Limb (tissue), 2 donors: ENCODE measurements around the gene TMEM108.

Experiments
- DNase-seq, 2 donors: peaks; one replicate each; pipeline ENCODE4 v3.0.0-alpha.2; 2016; ENCODE audit errors: extremely low spot score in 2 of 2

The TMEM108 gene

DNA sequence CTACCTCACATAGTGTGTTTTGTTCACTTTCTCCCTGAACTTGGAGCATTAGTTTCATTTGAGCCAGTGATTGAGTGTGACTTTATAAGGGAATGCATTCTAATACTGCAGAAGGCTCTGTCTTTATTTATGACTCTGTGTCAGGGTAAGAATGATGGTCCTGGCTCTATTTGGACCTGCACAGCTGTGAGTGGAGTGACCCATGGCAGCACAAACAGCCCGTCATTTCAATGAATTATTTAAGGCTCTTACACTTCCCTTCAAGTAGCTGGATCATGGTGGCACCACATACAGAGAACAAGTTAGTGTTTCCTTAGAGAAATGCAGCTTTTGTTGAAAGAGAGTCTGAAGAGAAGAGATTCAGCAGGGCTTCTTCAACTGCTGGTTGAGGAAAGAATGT, 16.4 kb downstream of the TMEM108 start:
- DNase-seq = no peak

DNA sequence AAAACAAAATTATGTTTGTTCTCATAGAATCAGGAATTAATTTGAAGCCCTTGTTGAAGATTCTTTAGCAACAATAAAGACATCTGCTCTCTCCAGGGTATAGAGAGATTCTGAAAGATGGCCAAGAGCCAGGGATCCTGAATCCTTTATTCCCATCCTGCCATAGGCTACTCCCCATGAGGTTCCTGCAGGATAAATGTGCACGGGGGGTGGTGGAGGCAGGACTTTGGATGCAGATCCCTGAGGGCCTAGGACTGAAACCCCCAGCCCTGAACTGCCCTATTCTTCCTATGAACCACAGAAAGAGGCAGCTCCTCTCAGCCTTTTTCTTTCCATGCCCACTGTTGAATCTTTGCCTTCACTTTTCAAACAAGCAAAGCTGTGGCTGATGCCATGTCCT, 17.1 kb downstream of the TMEM108 start:
- DNase-seq = no peak

GRCh38 chr3:133058243-133058642, 20.1 kb downstream of the TMEM108 start:
- no peak for DNase-seq

- DNase-seq = no peak
Measured at GRCh38 chr3:133058831-133059230, 20.6 kb downstream of the TMEM108 start.

GRCh38 chr3:133065193-133065961, 27.2 kb downstream of the TMEM108 start:
- DNase-seq = no peak

DNA sequence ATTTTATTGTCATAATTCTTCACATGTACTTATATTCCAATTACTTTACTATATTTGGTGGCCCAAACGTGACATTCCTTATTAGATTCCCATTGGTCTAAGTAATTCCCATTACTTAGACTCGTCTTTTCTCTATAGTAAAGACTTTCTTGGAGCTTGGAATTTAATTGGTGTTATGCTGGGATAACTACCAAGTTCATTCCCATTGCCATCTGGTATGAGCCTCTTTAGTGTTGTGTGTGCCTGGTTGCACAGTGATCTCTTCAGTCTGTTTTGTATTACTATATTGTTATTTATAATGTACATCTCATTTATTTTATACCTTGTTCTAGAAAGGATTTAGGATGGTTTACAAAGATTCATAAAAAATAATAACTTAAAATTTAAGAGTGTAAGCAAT, 27.8 kb downstream of the TMEM108 start:
- DNase-seq = no peak

DNA sequence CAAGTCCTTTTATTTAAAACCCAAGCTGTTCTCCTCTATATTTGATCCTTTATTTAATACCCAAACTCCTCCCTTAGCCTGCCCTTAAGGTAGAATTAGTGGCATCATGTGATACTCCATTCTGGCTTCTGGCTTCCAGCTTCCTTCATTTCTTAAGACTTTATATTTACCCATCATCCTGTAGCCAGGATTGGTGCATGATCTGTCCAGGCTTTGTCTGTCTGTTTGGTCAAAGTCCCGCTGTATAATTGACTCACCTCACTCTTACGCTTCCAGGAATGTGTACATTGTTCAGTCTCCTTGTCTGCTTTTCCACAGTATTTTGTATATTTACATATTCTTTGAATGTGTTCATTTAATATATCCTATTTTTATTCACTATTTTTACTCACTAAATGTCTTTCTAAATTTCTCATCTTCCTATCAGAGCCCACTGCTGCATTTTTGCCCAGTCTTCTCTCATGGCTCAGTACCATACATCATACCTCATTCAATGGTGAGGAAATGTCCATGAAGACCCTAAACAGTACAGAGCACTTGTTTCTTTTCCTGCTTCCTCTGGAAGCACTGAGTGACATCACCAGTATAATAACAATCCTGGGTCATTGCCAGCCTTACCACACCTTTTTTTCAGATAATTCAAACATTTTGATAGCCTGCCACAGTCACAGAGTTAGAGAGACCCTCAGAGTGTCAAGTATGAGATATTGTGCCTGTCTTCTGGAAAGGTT, 31.5 kb downstream of the TMEM108 start:
- DNase-seq = no peak

DNA sequence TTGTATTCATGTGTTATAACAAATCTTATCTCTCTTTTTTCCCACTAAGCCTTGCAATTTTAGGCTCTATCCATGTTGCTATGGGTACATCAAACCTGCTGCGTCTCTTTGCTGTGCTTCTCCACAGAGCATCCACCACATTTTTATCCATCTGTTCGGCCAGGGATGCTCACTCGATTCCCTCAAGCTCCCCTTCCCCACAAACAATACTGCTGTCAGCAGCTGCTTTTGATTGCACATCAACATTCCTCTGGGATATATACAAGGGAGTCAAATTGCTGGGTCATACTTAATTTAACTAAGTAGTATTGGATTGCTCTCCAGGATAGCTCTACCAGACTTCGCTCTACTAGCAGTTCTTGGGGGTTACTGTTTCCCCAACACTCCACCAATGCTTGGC, 36.8 kb downstream of the TMEM108 start:
- no peak for DNase-seq

DNA sequence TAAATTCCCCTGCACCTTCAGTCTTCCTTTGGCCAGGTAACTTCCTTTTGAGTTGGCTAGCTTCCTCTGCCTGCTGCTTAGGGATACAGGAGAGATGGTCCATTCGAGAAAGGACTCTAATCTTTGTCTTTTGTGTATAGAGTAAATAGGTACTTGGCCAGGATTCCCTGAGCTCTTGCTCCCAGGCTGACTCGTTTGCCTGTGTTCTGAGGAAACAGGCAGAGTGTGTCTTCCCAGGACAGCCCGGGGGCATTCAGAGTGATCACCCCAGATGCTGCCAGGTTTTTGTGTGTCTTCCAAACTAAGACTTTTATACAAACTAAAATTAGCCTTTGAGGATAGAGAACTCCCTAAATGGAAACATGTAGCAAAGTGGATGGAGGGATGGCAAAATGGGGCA, 39.5 kb downstream of the TMEM108 start:
- no peak for DNase-seq

DNA sequence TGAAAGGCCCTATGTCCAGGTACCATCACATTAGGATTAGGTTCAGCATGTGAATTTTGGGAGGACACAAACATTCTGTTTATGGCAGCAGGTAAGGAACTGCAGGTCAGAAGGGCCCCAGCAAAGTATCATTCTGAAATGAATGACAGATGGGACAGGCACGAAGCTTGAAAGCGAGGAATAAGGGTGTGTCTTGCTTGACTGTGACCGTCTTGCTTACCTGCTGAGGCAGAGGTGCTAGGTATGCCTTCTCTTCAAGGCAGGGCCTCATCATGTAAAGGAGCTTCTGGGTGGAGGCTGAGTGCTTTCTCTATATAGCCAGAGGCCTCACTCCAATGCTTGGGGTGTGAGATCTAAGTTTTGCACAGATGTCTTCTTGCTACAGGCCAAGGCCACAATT, 41.4 kb downstream of the TMEM108 start:
- no peak for DNase-seq

DNA sequence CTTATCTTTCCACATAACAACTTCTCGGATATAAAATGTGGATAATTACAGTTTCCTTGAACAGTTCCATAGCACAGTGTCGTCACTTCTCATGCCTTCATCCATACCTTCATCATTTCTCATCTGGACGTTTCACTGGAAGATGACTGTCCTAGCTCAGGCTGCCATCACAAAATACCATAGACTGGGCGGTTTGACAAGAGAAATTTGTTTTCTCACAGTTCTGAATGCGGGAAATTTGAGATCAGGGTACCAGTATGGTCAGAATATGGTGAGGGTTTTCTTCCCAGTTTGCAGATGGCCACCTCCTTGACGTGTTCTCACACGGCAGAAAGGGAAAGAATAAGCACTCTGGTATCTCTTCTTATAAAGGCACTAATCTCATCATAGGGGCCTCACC, 42.8 kb downstream of the TMEM108 start:
- DNase-seq = no peak

- DNase-seq = no peak
Measured at GRCh38 chr3:133083395-133083794, 45.2 kb downstream of the TMEM108 start.

DNA sequence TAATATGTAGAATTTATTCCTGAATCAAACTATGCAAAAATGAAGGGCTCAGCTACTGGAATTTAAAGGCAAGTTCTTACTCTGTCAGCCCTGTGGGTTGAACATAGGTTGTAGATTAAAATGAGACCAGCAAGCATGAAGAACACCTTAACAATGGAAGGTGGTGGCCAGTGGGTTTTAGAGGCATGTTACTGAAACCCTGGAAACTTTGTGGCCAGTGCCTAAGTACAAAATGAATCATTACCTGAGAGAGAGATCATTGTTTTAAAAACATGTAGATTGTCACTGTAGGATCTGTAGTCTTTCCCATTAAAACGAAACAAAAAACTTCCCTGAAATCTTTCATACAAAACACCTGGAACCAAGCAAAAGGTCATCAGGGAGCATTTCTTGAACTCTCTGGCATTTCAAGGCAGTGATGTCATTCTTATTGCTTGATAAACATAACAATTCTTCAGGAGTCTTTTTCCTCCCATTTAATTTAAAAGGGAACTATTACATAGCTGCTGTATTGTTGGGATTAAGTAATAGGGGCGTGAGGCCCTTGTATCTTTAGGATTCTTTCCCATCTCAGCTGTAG, 51.8 kb downstream of the TMEM108 start:
- no peak for DNase-seq

- no peak for DNase-seq
Measured at GRCh38 chr3:133092681-133093080, 54.5 kb downstream of the TMEM108 start.

DNA sequence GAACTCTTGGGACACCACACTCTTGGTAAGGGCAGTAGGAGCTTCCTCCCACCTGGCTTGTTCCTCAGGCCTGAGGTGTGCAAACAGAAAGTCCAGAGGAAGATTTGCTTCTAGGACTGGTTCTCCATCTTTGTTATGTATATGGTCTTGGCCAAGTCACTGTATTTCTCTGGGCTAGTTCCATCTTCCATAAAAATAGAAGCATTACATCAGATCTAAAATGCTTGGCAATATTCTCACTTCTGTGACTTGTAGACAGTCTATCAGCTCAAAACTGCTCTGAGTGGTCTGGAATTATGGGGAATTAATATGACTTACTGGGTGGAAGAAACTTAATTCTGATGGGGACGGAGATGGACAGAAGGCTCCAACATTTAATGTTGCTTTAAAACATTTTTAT, 55.2 kb downstream of the TMEM108 start:
- no peak for DNase-seq

DNA sequence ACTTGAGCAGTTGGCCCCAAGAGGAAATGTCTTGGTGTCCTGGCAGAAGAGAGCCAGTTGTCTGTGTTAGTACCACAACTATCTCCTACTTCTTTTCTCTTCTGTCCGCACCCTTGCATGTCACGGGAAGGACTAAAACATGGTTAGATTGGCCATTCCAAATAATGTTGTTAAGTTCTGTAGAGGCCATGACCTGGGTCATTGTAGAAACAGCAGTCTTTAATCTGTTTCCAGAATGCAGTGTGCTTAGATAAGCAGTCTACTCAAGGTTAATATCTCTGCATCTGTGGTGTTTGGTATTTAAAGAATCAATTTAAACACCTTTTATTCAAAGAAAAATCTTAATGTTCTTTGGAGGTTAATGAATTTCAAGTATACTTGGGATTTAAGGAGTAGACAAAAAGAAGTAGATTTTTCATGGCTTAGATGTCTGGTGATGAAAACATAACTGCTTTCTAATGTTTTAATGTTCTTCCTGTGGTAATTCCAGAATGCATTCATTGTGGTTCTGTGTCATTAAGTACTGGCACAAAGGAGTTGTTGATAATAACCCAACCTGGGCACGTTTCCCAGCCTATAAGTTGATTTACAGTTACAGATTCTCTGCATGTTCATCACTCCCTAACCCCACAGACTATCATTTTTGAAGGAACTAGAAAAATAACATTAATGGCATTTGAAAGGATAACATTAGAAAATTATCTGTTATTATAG, 58.9 kb downstream of the TMEM108 start:
- DNase-seq = no peak

GRCh38 chr3:133103706-133104105, 65.5 kb downstream of the TMEM108 start:
- no peak for DNase-seq

DNA sequence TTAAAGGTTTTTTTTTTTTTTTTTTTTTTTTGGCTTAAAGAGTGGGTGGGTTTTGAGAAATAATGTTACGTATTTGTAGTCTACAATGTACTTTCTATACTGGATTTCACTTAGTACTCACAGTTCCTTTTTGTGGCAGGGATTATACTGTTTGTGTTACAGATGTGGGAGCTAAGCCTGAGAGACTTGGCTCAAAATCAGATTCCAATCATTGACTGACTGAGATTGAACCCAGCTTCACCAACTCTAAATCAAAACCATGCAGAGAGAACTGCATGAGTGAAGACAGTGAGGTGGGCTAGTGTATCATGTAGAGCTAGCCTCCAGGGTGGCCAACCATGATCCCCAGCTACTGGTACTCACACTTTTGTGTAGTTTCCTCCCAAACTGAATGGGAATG, 68.0 kb downstream of the TMEM108 start:
- DNase-seq = peak in 1 of 2 donors; percentile 32

GRCh38 chr3:133112666-133113065, 74.5 kb downstream of the TMEM108 start:
- DNase-seq = no peak

- no peak for DNase-seq
Measured at GRCh38 chr3:133113526-133113925, 75.3 kb downstream of the TMEM108 start.

- no peak for DNase-seq
Measured at GRCh38 chr3:133113927-133114597, 75.9 kb downstream of the TMEM108 start.

DNA sequence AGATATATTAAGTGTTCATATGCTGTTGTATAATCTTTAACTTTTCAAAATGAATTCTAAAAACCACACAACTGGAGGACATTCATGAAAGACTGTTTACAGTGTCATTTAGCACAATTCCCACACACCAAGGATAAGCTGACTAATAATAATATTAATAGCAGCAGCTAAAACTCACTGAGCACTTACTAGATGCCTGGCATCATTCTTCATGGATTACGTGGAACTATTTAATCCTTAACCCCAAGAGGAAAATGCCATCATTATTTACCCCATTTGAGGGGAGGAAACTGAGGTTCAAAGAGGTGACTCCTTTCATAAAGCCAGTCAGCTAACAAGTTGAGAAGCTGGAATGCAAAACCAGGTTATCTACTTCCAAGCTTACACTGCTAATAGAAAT, 77.0 kb downstream of the TMEM108 start:
- DNase-seq = no peak
